ENCODE measurements around the gene TSHR.
"Not testable (repeated sequence)": the region's sequence is repeated elsewhere in the genome, so short reads cannot be mapped to it uniquely, and the experiment has no call there.

The TSHR gene

GRCh38 chr14:80951491-80951890 is 3.9 kb upstream of the TSHR start:
- no peak for DNase-seq

- DNase-seq, result not testable (repeated sequence)
These were observed 2.2 kb upstream of the TSHR start for GRCh38 chr14:80953211-80953610.

- DNase-seq, result peak; percentile 83 to 92 (median 87)
These were observed 628 bp upstream of the TSHR start for GRCh38 chr14:80954687-80955299.

- DNase-seq, result no peak
These were observed 681 bp downstream of the TSHR start for GRCh38 chr14:80956102-80956501.

GRCh38 chr14:80956922-80957321 is 1.5 kb downstream of the TSHR start:
- DNase-seq, result peak; percentile 53 to 59 (median 53)

- no peak for DNase-seq
These were observed 2.2 kb downstream of the TSHR start for GRCh38 chr14:80957613-80958012.

GRCh38 chr14:80958226-80958625 is 2.8 kb downstream of the TSHR start:
- DNase-seq, result no peak

GRCh38 chr14:80958939-80959338 is 3.5 kb downstream of the TSHR start:
- DNase-seq, result no peak

GRCh38 chr14:80959496-80959895 is 4.1 kb downstream of the TSHR start:
- DNase-seq, result peak; percentile 24 to 53 (median 35)

GRCh38 chr14:80965037-80965436 is 9.6 kb downstream of the TSHR start:
- no peak for DNase-seq

GRCh38 chr14:80973931-80974641 is 18.7 kb downstream of the TSHR start:
- no peak for DNase-seq

- no peak for DNase-seq
These were observed 19.3 kb downstream of the TSHR start for GRCh38 chr14:80974679-80975078.

GRCh38 chr14:80977221-80977620 is 21.8 kb downstream of the TSHR start:
- no peak for DNase-seq

- DNase-seq, result no peak
These were observed 23.0 kb downstream of the TSHR start for GRCh38 chr14:80978403-80978802.

GRCh38 chr14:80979951-80980350 is 24.5 kb downstream of the TSHR start:
- no peak for DNase-seq

GRCh38 chr14:80981156-80981555 is 25.7 kb downstream of the TSHR start:
- DNase-seq, result no peak

GRCh38 chr14:80981673-80982072 is 26.3 kb downstream of the TSHR start:
- no peak for DNase-seq

- no peak for DNase-seq
These were observed 27.3 kb downstream of the TSHR start for GRCh38 chr14:80982711-80983110.

GRCh38 chr14:80987235-80988032 is 32.0 kb downstream of the TSHR start:
- peak; percentile 77 to 84 (median 79) for DNase-seq

GRCh38 chr14:80988192-80988591 is 32.8 kb downstream of the TSHR start:
- peak in 1 of 3 donors; percentile 4 for DNase-seq

GRCh38 chr14:80988735-80989429 is 33.5 kb downstream of the TSHR start:
- peak; percentile 6 to 60 (median 38) for DNase-seq

GRCh38 chr14:80992580-80992979 is 37.2 kb downstream of the TSHR start:
- no peak for DNase-seq
